Kidney (tissue), 14 donors: ENCODE measurements around the gene MAP6. TPM values are rescaled to one million over a fixed set of nuclear protein-coding genes. Genes with fewer than 3 reads are reported as not detected.

Source experiments
- DNase-seq, 5 donors: peaks; one replicate each; pipeline ENCODE4 v3.0.0-alpha.2; 2013 to 2020
- FAIRE-seq: peaks from 2 replicates; lab custom pipeline; 2012; peaks lifted over from hg19 to GRCh38; lab: Jason Lieb, UNC
- H3K27ac ChIP-seq, 2 donors: one replicate each; pipeline ENCODE4 v1.7.0; 2013; ENCODE audit warnings: low read depth in 2 of 2, low read length in 2 of 2, inconsistent platforms in 1 of 2
- H3K27me3 ChIP-seq: one replicate; pipeline ENCODE4 v1.7.1; 2013; ENCODE audit warnings: low read length, inconsistent platforms; ENCODE audit not compliant: control insufficient read depth, insufficient read depth
- H3K36me3 ChIP-seq, 3 donors: one replicate each; pipeline versions ENCODE4 v1.7.0 to v1.7.1; 2013; ENCODE audit warnings: low read length in 3 of 3, control low read depth in 1 of 3, inconsistent platforms in 1 of 3; ENCODE audit not compliant: insufficient read depth in 3 of 3, control insufficient read depth in 2 of 3
- H3K4me1 ChIP-seq, 3 donors: one replicate each; pipeline versions ENCODE4 v1.7.0 to v1.7.1; 2013; ENCODE audit warnings: low read length in 3 of 3, inconsistent platforms in 1 of 3, low read depth in 1 of 3; ENCODE audit not compliant: control insufficient read depth in 2 of 3, insufficient read depth in 2 of 3
- H3K4me3 ChIP-seq, 3 donors: one replicate each; pipeline versions ENCODE4 v1.7.0 to v1.8.1; 2013; ENCODE audit warnings: low read length in 3 of 3, control low read depth in 1 of 3, inconsistent platforms in 1 of 3
- H3K9ac ChIP-seq, 3 donors: one replicate each; pipeline versions ENCODE4 v1.7.0 to v1.7.1; 2013; ENCODE audit warnings: low read length in 3 of 3, control low read depth in 1 of 3, inconsistent platforms in 1 of 3
- H3K9me3 ChIP-seq, 3 donors: one replicate each; pipeline versions ENCODE4 v1.7.0 to v1.7.1; 2013; ENCODE audit warnings: low read length in 3 of 3, control low read depth in 1 of 3, inconsistent platforms in 1 of 3; ENCODE audit not compliant: control insufficient read depth in 2 of 3, insufficient read depth in 1 of 3
- intact Hi-C: fragments of 100-400 bp; cut with DNase I; formaldehyde crosslinking; loops from one replicate; pipeline ENCODE4 v1.11.1; 2022
- polyA plus RNA-seq: library from polyadenylated mRNA; stranded (reverse); fragments of 350-450 nt; fragmentation: Illumina TruSeq; extraction: RNeasy Lipid Tissue Mini Kit (QIAGEN cat#74804); gene quantifications from one replicate; pipeline ENCODE4 v1.2.3, GENCODE V29; 2014; ENCODE audit warnings: low read depth, low replicate concordance; ENCODE audit not compliant: insufficient read depth
- total RNA-seq: library from RNA; stranded (reverse); fragmentation: NEBNext Ultra II Directional; extraction: Animal tissue kit (Norgen Biotek cat#: 25700); gene quantifications from one replicate; pipeline ENCODE4 v1.2.1, GENCODE V29; 2021
- TF ChIP-seq, protein P1 (sequence below): IDR thresholded peaks from 3 replicates; pipeline ENCODE4 v1.5.1; 2012; ENCODE audit warnings: mild to moderate bottlenecking, moderate library complexity, borderline replicate concordance; ENCODE audit not compliant: insufficient read depth; ENCODE audit errors: extremely low read depth
- donor health status: control.
- donor health status: control.
- donor health status: control.
- donor health status: control.
- donor health status: control.
- donor health status: DM: yes; HTN: yes; CAD: no.
- donor health status: Normal renal cell carcinoma (clear cell type).

Gene MAP6
- total and polyA plus RNA-seq, 2 donors from 2014 or later: 7.7 to 21.3 TPM

- DNase-seq (peak; percentile 89 to 95 (median 93)), FAIRE-seq (no peak)
- intact Hi-C loops: no loop called here
- H3K4me3 ChIP-seq: peak overlapping the region; percentile 30 to 77 (median 58)
- H3K9ac ChIP-seq: peak overlapping the region; percentile 23 to 87 (median 35)
- H3K36me3 ChIP-seq: no peaks in the 10 kb centered on the region
- peak overlapping the region; percentile 93 to 94 for H3K27ac ChIP-seq
- TF ChIP-seq, protein P1, sequence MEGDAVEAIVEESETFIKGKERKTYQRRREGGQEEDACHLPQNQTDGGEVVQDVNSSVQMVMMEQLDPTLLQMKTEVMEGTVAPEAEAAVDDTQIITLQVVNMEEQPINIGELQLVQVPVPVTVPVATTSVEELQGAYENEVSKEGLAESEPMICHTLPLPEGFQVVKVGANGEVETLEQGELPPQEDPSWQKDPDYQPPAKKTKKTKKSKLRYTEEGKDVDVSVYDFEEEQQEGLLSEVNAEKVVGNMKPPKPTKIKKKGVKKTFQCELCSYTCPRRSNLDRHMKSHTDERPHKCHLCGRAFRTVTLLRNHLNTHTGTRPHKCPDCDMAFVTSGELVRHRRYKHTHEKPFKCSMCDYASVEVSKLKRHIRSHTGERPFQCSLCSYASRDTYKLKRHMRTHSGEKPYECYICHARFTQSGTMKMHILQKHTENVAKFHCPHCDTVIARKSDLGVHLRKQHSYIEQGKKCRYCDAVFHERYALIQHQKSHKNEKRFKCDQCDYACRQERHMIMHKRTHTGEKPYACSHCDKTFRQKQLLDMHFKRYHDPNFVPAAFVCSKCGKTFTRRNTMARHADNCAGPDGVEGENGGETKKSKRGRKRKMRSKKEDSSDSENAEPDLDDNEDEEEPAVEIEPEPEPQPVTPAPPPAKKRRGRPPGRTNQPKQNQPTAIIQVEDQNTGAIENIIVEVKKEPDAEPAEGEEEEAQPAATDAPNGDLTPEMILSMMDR: no peak
- peaks cover 0 to 8% (median 4%) of the 10 kb centered on the region in 3 donors for H3K4me1 ChIP-seq
- no peaks in the 10 kb centered on the region for H3K9me3 ChIP-seq
- H3K27me3 ChIP-seq: no peaks in the 10 kb centered on the region
Observed at GRCh38 chr11:75582895-75583717, 85.7 kb downstream of the MAP6 start.

DNA sequence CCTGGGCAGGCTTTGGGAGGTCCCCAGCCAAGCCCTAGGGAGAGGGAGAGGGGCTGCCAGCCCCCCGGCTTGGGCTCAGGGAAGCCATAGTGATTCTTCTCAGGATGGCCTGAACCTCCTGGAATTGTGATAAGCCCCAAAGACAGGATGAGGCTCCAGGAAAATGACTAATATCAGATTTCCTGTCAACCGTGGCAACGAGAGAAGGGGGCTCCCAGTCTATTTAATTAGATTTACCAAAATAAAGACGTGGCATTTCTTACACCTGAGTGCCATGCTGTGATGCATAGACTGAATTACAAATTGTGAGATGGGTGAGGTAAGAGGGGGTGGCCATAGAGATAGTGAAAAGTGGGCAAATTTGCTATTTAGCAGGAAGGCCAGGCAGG lies 86.3 kb downstream of the MAP6 start:
- Histone ChIP-seq H3K36me3 (no peaks in the 10 kb centered on the region), H3K9ac (peak overlapping the region; percentile 23 to 87 (median 35)), H3K4me1 (peaks cover 0 to 8% (median 4%) of the 10 kb centered on the region in 3 donors), H3K27me3 (no peaks in the 10 kb centered on the region), H3K4me3 (peak overlapping the region; percentile 18 to 77 (median 58)), H3K27ac (peak overlapping the region; percentile 93 to 94), H3K9me3 (no peaks in the 10 kb centered on the region)
- intact Hi-C loops: no loop called here
- DNase-seq (no peak), FAIRE-seq (no peak)
- TF ChIP-seq, protein P1: no peak

DNA sequence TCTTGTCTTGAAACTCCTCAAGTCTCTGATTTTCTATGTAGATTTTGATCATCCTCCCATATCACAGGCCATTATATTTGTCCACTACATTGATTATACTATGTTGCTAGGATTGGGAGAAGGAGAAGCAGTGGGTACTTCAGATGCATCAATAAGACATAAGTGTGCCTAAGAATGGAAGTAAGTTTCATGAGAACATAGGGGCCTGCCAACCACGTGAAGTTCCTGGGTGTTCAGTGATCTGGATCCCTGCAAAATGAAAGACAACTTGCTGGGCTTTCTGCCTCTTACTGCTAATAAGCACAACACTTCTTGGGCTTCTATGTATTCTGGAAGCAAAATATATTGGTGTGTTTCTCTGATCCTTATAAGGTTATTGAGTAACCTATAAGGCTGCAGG lies 89.0 kb downstream of the MAP6 start:
- FAIRE-seq: no peak
- no peaks in the 10 kb centered on the region for H3K9me3 ChIP-seq
- DNase-seq: no peak
- H3K36me3 ChIP-seq: no peaks in the 10 kb centered on the region
- no peak overlapping the region for H3K4me3 ChIP-seq
- TF ChIP-seq, protein P1: no peak
- H3K4me1 ChIP-seq: peaks cover 0 to 18% (median 4%) of the 10 kb centered on the region in 3 donors
- no peaks in the 10 kb centered on the region for H3K27me3 ChIP-seq
- H3K9ac ChIP-seq: peak overlapping the region in 1 of 3 donors; percentile 46
- H3K27ac ChIP-seq: no peak overlapping the region
- intact Hi-C loops: no loop called here
